22Rv1 (cell line): ENCODE measurements around the gene SH3BP2.

Source experiments
- ZFX ChIP-seq: fragments of 450-650 bp; IDR thresholded peaks from 2 replicates; pipeline ENCODE4 v1.6.1; 2017; ENCODE audit warnings: antibody characterized with exemption, borderline replicate concordance
- TF ChIP-seq, protein P1 (sequence below): fragments of 450-650 bp; IDR thresholded peaks from 2 replicates; pipeline ENCODE4 v1.5.1; 2017; ENCODE audit warnings: mild to moderate bottlenecking

DNA sequence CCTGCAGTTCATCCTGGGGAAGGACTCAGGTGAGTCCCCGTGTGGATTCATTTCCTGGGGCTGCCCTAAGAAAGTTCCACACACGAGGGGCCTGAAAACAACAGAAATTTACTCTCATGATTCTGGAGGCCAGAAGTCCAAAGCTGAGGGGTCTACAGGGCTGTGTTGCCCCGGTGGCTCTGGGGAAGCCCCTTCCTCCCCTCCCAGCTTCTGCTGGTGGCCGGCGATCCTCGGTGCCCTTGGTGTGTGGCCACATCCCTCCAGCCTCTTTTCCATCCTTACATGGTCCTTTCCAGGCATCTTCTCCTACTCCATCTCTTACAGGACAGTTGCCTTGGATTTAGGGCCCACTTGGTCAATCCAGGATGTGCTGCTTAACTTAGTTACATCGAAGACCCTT, 15.1 kb downstream of the SH3BP2 start:
- TF ChIP-seq, protein P1, sequence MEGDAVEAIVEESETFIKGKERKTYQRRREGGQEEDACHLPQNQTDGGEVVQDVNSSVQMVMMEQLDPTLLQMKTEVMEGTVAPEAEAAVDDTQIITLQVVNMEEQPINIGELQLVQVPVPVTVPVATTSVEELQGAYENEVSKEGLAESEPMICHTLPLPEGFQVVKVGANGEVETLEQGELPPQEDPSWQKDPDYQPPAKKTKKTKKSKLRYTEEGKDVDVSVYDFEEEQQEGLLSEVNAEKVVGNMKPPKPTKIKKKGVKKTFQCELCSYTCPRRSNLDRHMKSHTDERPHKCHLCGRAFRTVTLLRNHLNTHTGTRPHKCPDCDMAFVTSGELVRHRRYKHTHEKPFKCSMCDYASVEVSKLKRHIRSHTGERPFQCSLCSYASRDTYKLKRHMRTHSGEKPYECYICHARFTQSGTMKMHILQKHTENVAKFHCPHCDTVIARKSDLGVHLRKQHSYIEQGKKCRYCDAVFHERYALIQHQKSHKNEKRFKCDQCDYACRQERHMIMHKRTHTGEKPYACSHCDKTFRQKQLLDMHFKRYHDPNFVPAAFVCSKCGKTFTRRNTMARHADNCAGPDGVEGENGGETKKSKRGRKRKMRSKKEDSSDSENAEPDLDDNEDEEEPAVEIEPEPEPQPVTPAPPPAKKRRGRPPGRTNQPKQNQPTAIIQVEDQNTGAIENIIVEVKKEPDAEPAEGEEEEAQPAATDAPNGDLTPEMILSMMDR, result no peak
- TF ChIP-seq ZFX, result no peak
